SK-N-SH (cell line): Measurements from ENCODE around the gene LAMC2. TPM values are rescaled to one million over a fixed set of nuclear protein-coding genes. Genes with fewer than 3 reads are reported as not detected.

Experiments
- CTCF ChIA-PET: fragments of 300-600, 350-600 bp; formaldehyde crosslinking; extraction: SDS; loops from one replicate; lab custom pipeline; 2021; lab: Yijun Ruan, JAX
- POLR2A ChIA-PET: fragments of 350-600 bp; sonication (Branson Sonifier 250); formaldehyde crosslinking; extraction: SDS; loops from one replicate; lab custom pipeline; 2020; ENCODE audit warnings: antibody characterized with exemption, inconsistent platforms; lab: Yijun Ruan, JAX
- DNase-seq: peaks from one replicate; pipeline ENCODE4 v3.0.0; 2012
- H2AFZ ChIP-seq: fragments of 200-600 bp; sonication (generic); 2 replicates; pipeline ENCODE4 v1.8.1; 2016; ENCODE audit warnings: antibody characterized with exemption, mild to moderate bottlenecking, low read depth
- H3F3A ChIP-seq: fragments of 200-600 bp; sonication (generic); replicated peaks from 2 replicates; pipeline ENCODE3; 2016; ENCODE audit warnings: antibody characterized with exemption, mild to moderate bottlenecking; ENCODE audit not compliant: insufficient read depth
- H3K27ac ChIP-seq, 2 experiments: fragments of 200-500 bp in 1 of 2; fragments of 200-600 bp in 1 of 2; sonication (Bioruptor generic) in 1 of 2; sonication (generic), shearing (Covaris generic) in 1 of 2; 2 replicates each; pipeline versions ENCODE4 v1.5.1 to v1.6.1; 2014 to 2016; ENCODE audit warnings: low read depth in 2 of 2, inconsistent platforms in 1 of 2, low read length in 1 of 2, mild to moderate bottlenecking in 1 of 2, mixed read lengths in 1 of 2
- H3K27me3 ChIP-seq: fragments of 200-600 bp; sonication (generic), shearing (Covaris generic); 2 replicates; pipeline ENCODE4 v1.6.1; 2016; ENCODE audit warnings: mixed run types; ENCODE audit not compliant: insufficient read depth
- H3K36me3 ChIP-seq, 2 experiments: fragments of 200-500 bp in 1 of 2; fragments of 200-600 bp in 1 of 2; sonication (Bioruptor generic) in 1 of 2; sonication (generic) in 1 of 2; replicated peaks in 1 of 2; 2 replicates each; pipeline versions ENCODE3 to v1.5.1; 2014 to 2016; ENCODE audit warnings: low read length in 1 of 2, mild to moderate bottlenecking in 1 of 2; ENCODE audit not compliant: insufficient read depth in 2 of 2, control insufficient read depth in 1 of 2
- H3K4me1 ChIP-seq, 2 experiments: fragments of 200-500 bp in 1 of 2; fragments of 200-600 bp in 1 of 2; sonication (Bioruptor generic) in 1 of 2; sonication (generic), shearing (Covaris generic) in 1 of 2; 2 replicates each; pipeline versions ENCODE4 v1.5.1 to v1.6.1; 2014 to 2016; ENCODE audit warnings: low read depth in 1 of 2, low read length in 1 of 2, mixed run types in 1 of 2; ENCODE audit not compliant: insufficient read depth in 2 of 2, control insufficient read depth in 1 of 2
- H3K4me2 ChIP-seq: fragments of 200-600 bp; sonication (generic), shearing (Covaris generic); 2 replicates; pipeline ENCODE4 v1.6.1; 2017; ENCODE audit warnings: mixed run types
- H3K4me3 ChIP-seq, 2 experiments: fragments of 200-500 bp in 1 of 2; fragments of 200-600 bp in 1 of 2; sonication (Bioruptor generic) in 1 of 2; sonication (generic), shearing (Covaris generic) in 1 of 2; 2 replicates each; pipeline versions ENCODE4 v1.5.1 to v1.8.1; 2014 to 2016; ENCODE audit warnings: low read depth in 2 of 2, inconsistent platforms in 1 of 2, low read length in 1 of 2, mild to moderate bottlenecking in 1 of 2, mixed read lengths in 1 of 2, moderate library complexity in 1 of 2
- H3K79me2 ChIP-seq: fragments of 200-600 bp; sonication (generic); 2 replicates; pipeline ENCODE4 v1.8.1; 2017; ENCODE audit warnings: mild to moderate bottlenecking; ENCODE audit not compliant: insufficient read depth
- H3K9ac ChIP-seq: fragments of 200-600 bp; sonication (generic); 2 replicates; pipeline ENCODE4 v1.6.1; 2017; ENCODE audit warnings: mixed run types
- H3K9me2 ChIP-seq: fragments of 200-600 bp; sonication (generic); 2 replicates; pipeline ENCODE4 v1.6.1; 2017; ENCODE audit warnings: mixed run types
- H3K9me3 ChIP-seq: fragments of 200-600 bp; sonication (generic); 2 replicates; pipeline ENCODE4 v1.6.1; 2017; ENCODE audit warnings: mixed run types, mild to moderate bottlenecking, moderate library complexity
- H4K20me1 ChIP-seq: fragments of 200-600 bp; sonication (generic); 2 replicates; pipeline ENCODE4 v1.6.1; 2017; ENCODE audit warnings: mild to moderate bottlenecking, mixed run types; ENCODE audit not compliant: insufficient read depth
- EZH2phosphoT487 ChIP-seq: fragments of 200-600 bp; sonication (generic); IDR thresholded peaks from 2 replicates; pipeline ENCODE4 v1.6.1; 2017; ENCODE audit warnings: low read depth, mixed run types, mild to moderate bottlenecking, antibody characterized with exemption, moderate library complexity, borderline replicate concordance
- FOXJ3 ChIP-seq: sonication (generic); formaldehyde crosslinking; IDR thresholded peaks from 2 replicates; pipeline ENCODE4 v1.5.1; 2020; ENCODE audit warnings: mild to moderate bottlenecking, missing genetic modification reagents
- FOXM1 ChIP-seq: IDR thresholded peaks from 2 replicates; pipeline ENCODE4 v1.4.0; 2012; ENCODE audit warnings: low read depth, mild to moderate bottlenecking
- GATA2 ChIP-seq: sonication (generic); formaldehyde crosslinking; IDR thresholded peaks from 2 replicates; pipeline ENCODE4 v1.5.0; 2020; ENCODE audit warnings: mild to moderate bottlenecking, missing genetic modification reagents
- IRF3 ChIP-seq: fragments of 150-350 bp; IDR thresholded peaks from 2 replicates; pipeline ENCODE4 v1.6.1; 2016; ENCODE audit warnings: mild to moderate bottlenecking, low read depth, low read length
- JUND ChIP-seq: IDR thresholded peaks from 2 replicates; pipeline ENCODE4 v1.4.0; 2012
- MAX ChIP-seq: IDR thresholded peaks from 2 replicates; pipeline ENCODE4 v1.4.0; 2012; ENCODE audit warnings: low read depth
- MEF2A ChIP-seq: IDR thresholded peaks from 2 replicates; pipeline ENCODE4 v1.4.0; 2012; ENCODE audit warnings: low read depth, borderline replicate concordance
- MXI1 ChIP-seq: IDR thresholded peaks from 2 replicates; pipeline ENCODE4 v1.6.1; 2012; ENCODE audit warnings: mild to moderate bottlenecking, low read depth, low read length, improper control_type of control experiment
- NFIC ChIP-seq: IDR thresholded peaks from 2 replicates; pipeline ENCODE4 v1.4.0; 2012; ENCODE audit warnings: borderline replicate concordance
- POLR2AphosphoS5 ChIP-seq: IDR thresholded peaks from 2 replicates; pipeline ENCODE4 v1.6.1; 2012; ENCODE audit warnings: low read depth, low read length
- RAD21 ChIP-seq: IDR thresholded peaks from 2 replicates; pipeline ENCODE4 v1.6.1; 2012; ENCODE audit warnings: mild to moderate bottlenecking, low read length
- RCOR1 ChIP-seq: fragments of 150-350 bp; IDR thresholded peaks from 2 replicates; pipeline ENCODE4 v1.6.1; 2017; ENCODE audit warnings: antibody characterized with exemption, low read length
- REST ChIP-seq: IDR thresholded peaks from 2 replicates; pipeline ENCODE4 v1.6.1; 2012; ENCODE audit warnings: mild to moderate bottlenecking, low read depth, low read length, moderate library complexity
- RFX5 ChIP-seq: IDR thresholded peaks from 2 replicates; pipeline ENCODE4 v1.6.1; 2012; ENCODE audit warnings: mild to moderate bottlenecking, improper control_type of control experiment, low read length
- RXRA ChIP-seq: IDR thresholded peaks from 2 replicates; pipeline ENCODE4 v1.4.0; 2012; ENCODE audit warnings: low read depth, mild to moderate bottlenecking, borderline replicate concordance
- TAF1 ChIP-seq: IDR thresholded peaks from 2 replicates; pipeline ENCODE4 v1.6.1; 2012; ENCODE audit warnings: low read depth, mild to moderate bottlenecking, low read length, moderate library complexity, borderline replicate concordance
- TCF12 ChIP-seq: IDR thresholded peaks from 2 replicates; pipeline ENCODE4 v1.4.0; 2012
- USF1 ChIP-seq: IDR thresholded peaks from 2 replicates; pipeline ENCODE4 v1.4.0; 2012; ENCODE audit warnings: low read depth, borderline replicate concordance
- ZBTB33 ChIP-seq: IDR thresholded peaks from 2 replicates; pipeline ENCODE4 v1.4.0; 2012; ENCODE audit warnings: low read depth, borderline replicate concordance
- WGBS: methylation state at CpG from one replicate; pipeline ENCODE4 v1.1.6; 2017; ENCODE audit warnings: low lambda C conversion rate; 5-methylcytosine and 5-hydroxymethylcytosine counted together
- polyA plus RNA-seq, 3 experiments: library from polyadenylated mRNA; depleted of rRNA; stranded (reverse); fragments of >200 nt; gene quantifications; 2 replicates each; pipeline ENCODE4 v1.2.3, GENCODE V29; 2012

LAMC2 gene
- polyA plus RNA-seq, 1 of the 3 experiments (the other 2 are of a cell fraction), result 0.15 TPM

- H3K4me2 ChIP-seq, result no peak overlapping the region
- H3K27ac ChIP-seq, result no peak overlapping the region
- ChIA-PET CTCF (no interaction called here), POLR2A (no interaction called here)
- H3K4me3 ChIP-seq, result no peak overlapping the region
- H3K9me2 ChIP-seq, result no peaks in the 10 kb centered on the region
- H2AFZ ChIP-seq, result no peak overlapping the region
- H3K9me3 ChIP-seq, result no peaks in the 10 kb centered on the region
- TF ChIP-seq GATA2 (CRISPR knock-in tag) (no peak), ZBTB33 (no peak), RFX5 (no peak), IRF3 (no peak), TCF12 (no peak), TAF1 (no peak), RAD21 (no peak), JUND (no peak), REST (no peak), EZH2phosphoT487 (no peak), MXI1 (no peak), MEF2A (no peak), RXRA (no peak), NFIC (no peak), FOXJ3 (CRISPR knock-in tag) (no peak), POLR2AphosphoS5 (no peak), MAX (no peak), FOXM1 (no peak), RCOR1 (no peak), USF1 (no peak)
- no peaks in the 10 kb centered on the region; the same call in 1 of the 2 replicates for H3K79me2 ChIP-seq
- H3K36me3 ChIP-seq, result no peaks in the 10 kb centered on the region
- peaks cover 15 to 37% of the 10 kb centered on the region in 2 experiments; a peak in 3 of 4 replicates for H3K4me1 ChIP-seq
- no peak overlapping the region for H3K9ac ChIP-seq
- WGBS, result 96% methylated on average over 9 of the region's 9 CpGs
- H3K27me3 ChIP-seq, result no peaks in the 10 kb centered on the region
- peaks cover 5% of the 10 kb centered on the region for H3F3A ChIP-seq
- no peaks in the 10 kb centered on the region for H4K20me1 ChIP-seq
- DNase-seq, result no peak
Measured at GRCh38 chr1:183276386-183277080, 90.5 kb downstream of the LAMC2 start.
